HG02763 (cell line): Measurements from ENCODE around the gene ENO2.

Experiments
- ATAC-seq: cut with Tn5 transposase; IDR thresholded peaks from one replicate; pipeline ENCODE4 v1.9.1; 2021; ENCODE audit warnings: mild to moderate bottlenecking, moderate library complexity; ENCODE audit not compliant: unreplicated experiment

Gene ENO2

DNA sequence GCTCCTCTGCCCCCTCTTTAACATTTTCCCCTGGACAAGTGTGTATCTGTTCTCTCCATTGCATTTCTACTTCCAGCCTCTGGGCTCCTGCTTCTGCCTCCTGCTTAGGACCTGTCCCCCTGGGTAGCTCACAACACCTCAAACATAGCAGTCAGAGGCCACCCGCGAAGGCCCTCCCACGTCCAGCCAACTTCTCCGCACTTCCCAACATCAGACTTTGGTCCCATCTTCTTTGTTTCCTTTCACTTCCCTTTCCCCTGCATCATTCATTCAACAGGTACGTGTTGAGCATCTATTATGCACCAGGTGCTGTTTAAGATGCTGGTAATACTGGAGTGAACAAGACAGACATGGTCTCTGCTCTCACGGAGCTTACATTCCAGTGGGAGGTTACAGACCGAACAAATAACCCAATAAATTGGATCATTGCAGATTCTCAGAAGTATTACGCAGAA, 32.6 kb downstream of the ENO2 start:
- no peak for ATAC-seq

DNA sequence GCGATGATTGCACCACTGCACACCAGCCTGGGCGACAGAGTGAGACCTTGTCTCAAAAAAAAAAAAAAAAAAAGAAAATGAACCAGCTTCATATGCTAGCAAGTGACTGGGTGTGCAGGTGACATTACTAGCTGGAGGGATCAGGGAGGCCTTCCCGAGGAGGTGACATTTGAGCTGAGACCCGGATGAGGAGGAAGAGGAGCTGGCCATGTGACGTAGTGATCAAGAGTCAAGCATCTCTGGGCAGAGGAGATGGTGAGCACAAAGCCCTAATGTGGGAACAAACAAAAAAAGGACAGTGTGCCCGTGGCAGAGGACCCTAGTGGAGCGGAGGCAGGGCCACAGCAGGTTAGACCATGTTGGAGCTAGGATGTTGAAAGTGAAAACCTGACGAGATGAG, 33.2 kb downstream of the ENO2 start:
- no peak for ATAC-seq

DNA sequence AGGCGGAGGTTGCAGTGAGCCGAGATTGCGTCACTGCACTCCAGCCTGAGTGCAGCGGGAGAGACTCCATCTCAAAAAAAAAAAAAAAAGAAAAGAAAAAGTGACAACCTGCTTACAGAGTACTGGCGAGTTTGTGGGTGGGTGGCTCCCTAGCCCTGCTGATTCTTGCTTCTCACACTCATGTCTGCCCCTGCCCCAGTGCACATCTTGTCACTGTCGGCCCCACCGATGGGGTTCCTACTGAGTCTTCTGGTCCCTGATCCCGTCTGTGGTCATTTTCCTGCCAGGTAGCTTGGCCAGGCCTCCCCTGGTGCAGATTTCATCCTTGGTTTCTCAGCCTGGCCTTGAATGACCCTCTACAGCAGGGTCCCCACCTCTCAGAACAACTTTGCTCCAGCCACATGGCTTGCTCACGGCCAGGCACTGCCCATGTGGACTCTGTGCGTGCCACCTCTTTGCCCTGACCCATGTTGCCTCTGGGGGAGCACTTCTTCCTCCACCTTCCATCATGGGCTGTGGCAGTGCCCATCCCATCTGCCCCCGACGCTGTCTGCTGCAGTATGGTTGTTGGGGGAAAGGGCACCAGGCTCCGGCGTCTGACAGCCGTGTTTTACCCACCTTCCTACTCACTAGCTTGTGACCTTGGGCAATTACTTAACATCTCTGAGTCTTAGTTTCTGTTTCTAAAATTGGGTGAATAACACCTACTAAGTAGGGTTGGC, 34.7 kb downstream of the ENO2 start:
- no peak for ATAC-seq

- ATAC-seq: no peak
These were observed 36.0 kb downstream of the ENO2 start for GRCh38 chr12:6950401-6950801.

GRCh38 chr12:6950811-6951540, 36.6 kb downstream of the ENO2 start, which contains the start of gene PTPN6:
PTPN6 (plus strand) TSS chr12:6951356; CDS start chr12:6951513, 157 bp downstream.
- no peak for ATAC-seq

- ATAC-seq: no peak
These were observed 37.3 kb downstream of the ENO2 start for GRCh38 chr12:6951551-6952120.

GRCh38 chr12:6952121-6952862, 37.9 kb downstream of the ENO2 start:
- ATAC-seq: no peak

GRCh38 chr12:6952863-6953441, 38.6 kb downstream of the ENO2 start:
- ATAC-seq: no peak

GRCh38 chr12:6953442-6954315, 39.3 kb downstream of the ENO2 start:
- ATAC-seq: peak; percentile 47

GRCh38 chr12:6954316-6955107, 40.1 kb downstream of the ENO2 start:
- ATAC-seq: no peak

GRCh38 chr12:6955108-6956020, 41.0 kb downstream of the ENO2 start:
- no peak for ATAC-seq

DNA sequence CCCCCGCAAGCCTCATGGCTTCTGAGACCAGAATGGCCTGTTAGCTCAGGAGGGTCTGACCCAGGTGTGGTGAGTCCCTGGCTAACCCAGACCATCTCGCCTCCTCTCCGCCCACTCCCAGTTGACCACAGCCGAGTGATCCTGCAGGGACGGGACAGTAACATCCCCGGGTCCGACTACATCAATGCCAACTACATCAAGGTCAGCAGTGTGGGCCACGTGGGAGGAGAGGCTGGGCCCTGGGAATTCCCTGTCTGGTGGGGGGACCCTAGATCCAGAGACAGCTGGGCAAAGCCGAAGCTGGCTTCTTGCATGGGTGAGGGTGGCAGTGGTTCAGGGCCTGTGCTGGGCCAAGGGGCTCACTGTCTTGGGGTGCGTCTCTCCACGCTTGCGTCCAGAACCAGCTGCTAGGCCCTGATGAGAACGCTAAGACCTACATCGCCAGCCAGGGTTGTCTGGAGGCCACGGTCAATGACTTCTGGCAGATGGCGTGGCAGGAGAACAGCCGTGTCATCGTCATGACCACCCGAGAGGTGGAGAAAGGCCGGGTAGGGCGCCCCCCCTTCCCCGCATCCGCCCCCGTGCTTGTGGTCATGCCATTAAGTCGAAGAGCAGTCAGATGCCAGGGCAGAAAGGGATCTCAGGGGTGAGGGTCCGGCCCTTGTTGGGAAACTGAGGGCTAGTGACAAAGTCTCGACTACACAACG, 41.8 kb downstream of the ENO2 start:
- ATAC-seq: no peak

DNA sequence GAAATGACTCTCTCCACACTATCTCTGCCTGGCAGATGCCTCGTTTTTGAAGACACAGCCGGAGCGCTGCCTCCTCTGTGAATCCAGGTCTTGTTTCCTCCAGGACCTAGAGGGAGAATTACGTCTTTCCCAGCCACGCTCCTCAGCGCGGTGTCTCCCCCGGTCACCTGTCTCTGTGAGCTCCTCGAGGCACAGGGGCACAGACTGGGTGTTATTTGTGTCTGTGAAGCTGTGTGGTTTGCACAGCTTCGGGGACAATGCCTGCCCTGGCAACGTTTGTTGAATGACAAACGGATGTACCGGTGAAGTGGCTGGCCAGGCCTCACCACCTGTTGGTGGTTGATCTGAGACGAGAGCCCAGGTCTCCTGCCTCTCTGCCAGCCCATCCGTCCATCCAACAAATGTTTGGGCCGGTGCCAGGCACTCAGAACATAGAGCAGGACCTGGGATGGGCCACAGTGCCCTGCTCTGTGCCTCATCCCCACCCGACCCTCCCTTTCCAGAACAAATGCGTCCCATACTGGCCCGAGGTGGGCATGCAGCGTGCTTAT, 42.8 kb downstream of the ENO2 start:
- no peak for ATAC-seq

DNA sequence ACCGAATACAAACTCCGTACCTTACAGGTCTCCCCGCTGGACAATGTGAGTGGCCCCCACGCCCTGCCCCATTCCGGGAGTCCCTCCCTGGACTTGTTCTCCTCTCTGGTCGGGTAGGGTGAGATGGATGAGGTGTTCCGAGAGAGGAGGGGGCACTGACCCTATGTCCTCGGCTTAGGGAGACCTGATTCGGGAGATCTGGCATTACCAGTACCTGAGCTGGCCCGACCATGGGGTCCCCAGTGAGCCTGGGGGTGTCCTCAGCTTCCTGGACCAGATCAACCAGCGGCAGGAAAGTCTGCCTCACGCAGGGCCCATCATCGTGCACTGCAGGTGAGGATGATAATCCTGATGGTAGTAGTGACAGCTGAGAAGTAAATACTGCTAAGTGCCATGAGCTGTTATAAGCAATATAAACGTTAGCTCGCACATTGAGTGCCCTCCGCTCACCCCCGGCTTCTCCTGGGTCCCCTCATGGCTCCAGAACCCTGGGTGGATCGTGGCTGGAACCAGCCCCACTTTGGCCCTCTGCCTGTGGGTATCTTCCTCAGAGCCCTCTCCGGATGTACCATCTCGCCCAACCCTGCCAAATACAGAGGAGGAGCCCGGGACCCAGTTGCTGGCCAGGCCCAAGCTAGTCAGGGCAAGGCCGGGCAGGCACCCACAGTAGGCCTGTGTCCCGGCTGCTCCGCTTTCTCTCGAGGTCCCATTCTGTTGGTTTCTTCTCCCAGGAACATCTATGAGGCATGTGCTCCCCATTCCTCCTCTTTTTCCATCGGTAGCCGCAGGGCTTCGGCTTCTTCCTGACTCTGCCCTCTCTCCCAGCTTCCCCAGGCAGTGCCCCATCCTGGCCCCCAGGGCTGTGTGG, 43.6 kb downstream of the ENO2 start:
- no peak for ATAC-seq

GRCh38 chr12:6958609-6959057, 44.3 kb downstream of the ENO2 start:
- ATAC-seq: no peak
